Immature natural killer cell (primary cell): ENCODE measurements around the gene IAH1. TPM values are rescaled to one million over a fixed set of nuclear protein-coding genes. Genes with fewer than 3 reads are reported as not detected.
"Not testable (repeated sequence)": the region's sequence is repeated elsewhere in the genome, so short reads cannot be mapped to it uniquely, and the experiment has no call there.

Source experiments
- DNase-seq, 3 donors: peaks; one replicate each; pipeline ENCODE4 v3.0.0; 2022; ENCODE audit warnings: mixed read lengths in 1 of 3
- H3K27ac Mint-ChIP-seq, 6 donors: one replicate each; pipeline ENCODE4 v1.8.0; 2020; ENCODE audit warnings: mixed read lengths in 6 of 6, mild to moderate bottlenecking in 5 of 6, inconsistent platforms in 4 of 6, moderate library complexity in 3 of 6
- H3K27me3 Mint-ChIP-seq, 3 donors: one replicate each; pipeline ENCODE4 v1.8.0; 2020 to 2021; ENCODE audit warnings: low read depth in 3 of 3, mild to moderate bottlenecking in 3 of 3, mixed read lengths in 3 of 3, moderate library complexity in 3 of 3, inconsistent platforms in 1 of 3
- H3K36me3 Mint-ChIP-seq, 3 donors: one replicate each; pipeline ENCODE4 v1.8.0; 2020; ENCODE audit warnings: mixed read lengths in 3 of 3, inconsistent platforms in 2 of 3, mild to moderate bottlenecking in 2 of 3
- H3K4me1 Mint-ChIP-seq, 2 donors: one replicate each; pipeline ENCODE4 v1.8.0; 2020; ENCODE audit warnings: inconsistent platforms in 2 of 2, mild to moderate bottlenecking in 2 of 2, mixed read lengths in 2 of 2, moderate library complexity in 1 of 2
- H3K4me3 Mint-ChIP-seq, 5 donors: one replicate each; pipeline ENCODE4 v1.8.0; 2020; ENCODE audit warnings: mild to moderate bottlenecking in 5 of 5, mixed read lengths in 5 of 5, inconsistent platforms in 3 of 5, moderate library complexity in 3 of 5
- H3K9me3 Mint-ChIP-seq, 6 donors: one replicate each; pipeline ENCODE4 v1.8.0; 2020; ENCODE audit warnings: mild to moderate bottlenecking in 6 of 6, mixed read lengths in 6 of 6, inconsistent platforms in 4 of 6, moderate library complexity in 3 of 6
- polyA plus RNA-seq, 3 donors: library from polyadenylated mRNA; unstranded; fragments of 300-500 nt; fragmentation: Illumina TruSeq; gene quantifications; one replicate each; pipeline ENCODE4 v1.2.3, GENCODE V29; 2021

Gene IAH1
- polyA plus RNA-seq, 3 donors from 2014 or later = 68.4 to 88.5 (median 85.4) TPM

DNA sequence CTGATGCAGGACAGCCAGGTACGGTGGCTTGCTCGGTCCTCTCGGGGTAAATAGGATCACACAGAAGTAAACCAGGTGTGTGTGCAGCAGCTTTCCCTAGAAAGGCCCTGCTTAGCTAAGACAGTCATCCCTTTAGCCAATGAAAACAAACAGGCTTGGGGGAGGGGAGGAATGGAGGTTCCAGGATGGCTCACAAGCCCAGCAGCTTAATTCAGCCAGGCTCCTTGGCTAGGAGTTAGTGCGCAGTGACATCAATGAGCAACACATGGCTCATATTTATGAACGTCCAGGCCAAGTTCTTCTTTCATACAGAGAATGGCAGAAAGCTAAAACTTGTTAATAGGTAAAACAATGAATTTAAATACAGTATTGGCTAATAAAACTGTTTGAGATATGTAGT, 10.2 kb downstream of the IAH1 start:
- H3K4me1 Mint-ChIP-seq = peaks cover 2 to 14% of the 10 kb centered on the region in 2 donors
- H3K27ac Mint-ChIP-seq = no peak overlapping the region
- peaks cover 0 to 2% (median 0%) of the 10 kb centered on the region in 3 donors for H3K27me3 Mint-ChIP-seq
- H3K36me3 Mint-ChIP-seq = peaks cover 5 to 59% (median 18%) of the 10 kb centered on the region in 3 donors
- DNase-seq = no peak
- H3K4me3 Mint-ChIP-seq = no peak overlapping the region
- no peaks in the 10 kb centered on the region for H3K9me3 Mint-ChIP-seq

DNA sequence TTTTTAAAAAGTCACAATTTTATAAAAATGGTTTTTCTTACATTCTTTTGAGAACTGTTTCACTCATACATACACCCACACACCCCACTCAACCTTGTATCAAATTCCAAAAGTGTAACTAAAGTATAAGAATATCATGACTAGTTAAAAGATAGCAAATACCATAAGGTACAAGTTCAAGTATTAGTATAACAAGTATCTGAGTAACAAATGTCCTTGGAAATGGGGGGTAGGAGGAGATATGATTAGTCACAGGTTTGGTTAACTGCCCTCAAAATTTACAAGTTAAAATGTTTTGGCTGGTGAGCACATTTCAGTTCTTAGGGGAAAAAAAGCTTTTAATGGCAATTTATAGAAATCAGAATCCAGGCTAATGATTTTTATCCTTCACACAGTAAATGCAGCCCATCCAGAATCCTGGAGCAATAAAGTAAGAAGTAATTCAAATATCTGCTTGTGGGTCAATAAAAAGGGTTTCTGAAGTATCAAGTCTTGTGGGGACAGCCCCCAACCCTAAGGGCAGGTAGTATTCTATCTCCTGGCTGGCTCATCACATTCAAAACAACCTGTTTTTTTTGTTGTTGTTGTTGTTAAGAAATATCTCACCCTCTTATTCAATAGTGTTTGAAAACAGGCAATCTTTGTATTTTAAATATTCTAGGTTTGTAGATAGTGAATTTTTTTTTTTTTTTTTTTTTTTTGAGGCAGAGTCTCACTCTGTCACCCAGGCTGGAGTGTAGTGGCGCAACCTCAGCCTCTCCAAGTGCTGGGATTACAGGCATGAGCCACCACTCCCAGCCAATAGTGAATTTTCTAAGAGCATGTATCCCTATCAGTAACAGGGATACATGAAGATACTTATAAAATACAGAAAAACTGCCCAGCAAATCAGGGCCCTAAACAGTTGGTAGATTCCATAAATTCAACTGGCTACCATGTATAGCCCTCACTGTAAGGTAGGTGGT, 14.5 kb downstream of the IAH1 start:
- Mint-ChIP-seq H3K36me3 (peaks cover 5 to 61% (median 23%) of the 10 kb centered on the region in 3 donors), H3K9me3 (no peaks in the 10 kb centered on the region), H3K4me1 (no peaks in the 10 kb centered on the region), H3K27ac (peak overlapping the region in 4 of 6 donors; percentile 7 to 40 (median 25)), H3K4me3 (no peak overlapping the region), H3K27me3 (peaks cover 0 to 2% (median 0%) of the 10 kb centered on the region in 3 donors)
- no peak for DNase-seq

DNA sequence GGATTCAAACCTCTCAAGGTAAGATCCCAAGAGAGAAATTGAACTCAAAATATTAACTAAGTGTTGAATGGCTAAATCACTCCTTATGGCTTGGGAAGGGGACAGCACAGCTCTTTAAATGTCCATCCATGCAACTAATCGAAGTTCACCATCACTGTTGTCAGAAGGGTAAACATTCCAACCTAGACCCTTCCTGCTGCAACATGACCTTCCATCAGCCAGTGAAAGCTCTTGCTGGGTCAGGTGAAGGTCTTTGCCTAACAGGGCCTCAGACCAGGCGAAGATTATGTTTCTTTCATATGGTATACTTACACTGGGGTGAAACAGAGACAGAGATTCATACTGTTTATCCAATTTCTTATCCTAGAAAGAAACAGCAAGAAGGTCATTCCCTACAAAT, 16.4 kb downstream of the IAH1 start:
- peaks cover 10 to 49% (median 28%) of the 10 kb centered on the region in 3 donors for H3K36me3 Mint-ChIP-seq
- H3K27ac Mint-ChIP-seq = peak overlapping the region in 4 of 6 donors; percentile 5 to 73 (median 32)
- H3K9me3 Mint-ChIP-seq = no peaks in the 10 kb centered on the region
- no peak overlapping the region for H3K4me3 Mint-ChIP-seq
- no peaks in the 10 kb centered on the region for H3K4me1 Mint-ChIP-seq
- peaks cover 0 to 2% (median 0%) of the 10 kb centered on the region in 3 donors for H3K27me3 Mint-ChIP-seq
- DNase-seq = no peak

DNA sequence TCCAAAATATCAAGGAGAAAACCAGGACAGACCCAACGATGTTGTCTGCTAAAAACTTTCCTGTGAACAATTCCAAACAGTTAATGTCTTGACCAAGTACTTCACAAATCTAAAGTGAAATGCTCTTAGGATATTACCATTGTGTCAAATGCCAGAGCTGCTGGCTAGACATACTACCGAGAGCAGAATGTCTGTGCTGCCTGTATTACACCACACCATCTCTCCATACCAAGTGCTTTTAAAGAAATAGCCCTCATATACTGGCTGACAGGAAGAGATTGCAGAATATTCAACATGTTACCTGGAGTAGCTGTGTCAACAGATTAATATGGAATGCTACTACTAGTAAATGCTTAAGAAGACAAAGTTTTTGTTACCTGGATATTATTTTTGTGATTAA, 18.6 kb downstream of the IAH1 start:
- H3K4me1 Mint-ChIP-seq = no peaks in the 10 kb centered on the region
- peak overlapping the region in 3 of 6 donors; percentile 42 to 58 (median 54) for H3K27ac Mint-ChIP-seq
- peaks cover 14 to 43% (median 26%) of the 10 kb centered on the region in 3 donors for H3K36me3 Mint-ChIP-seq
- DNase-seq = no peak
- peaks cover 0 to 3% (median 0%) of the 10 kb centered on the region in 3 donors for H3K27me3 Mint-ChIP-seq
- no peak overlapping the region for H3K4me3 Mint-ChIP-seq
- no peaks in the 10 kb centered on the region for H3K9me3 Mint-ChIP-seq

DNA sequence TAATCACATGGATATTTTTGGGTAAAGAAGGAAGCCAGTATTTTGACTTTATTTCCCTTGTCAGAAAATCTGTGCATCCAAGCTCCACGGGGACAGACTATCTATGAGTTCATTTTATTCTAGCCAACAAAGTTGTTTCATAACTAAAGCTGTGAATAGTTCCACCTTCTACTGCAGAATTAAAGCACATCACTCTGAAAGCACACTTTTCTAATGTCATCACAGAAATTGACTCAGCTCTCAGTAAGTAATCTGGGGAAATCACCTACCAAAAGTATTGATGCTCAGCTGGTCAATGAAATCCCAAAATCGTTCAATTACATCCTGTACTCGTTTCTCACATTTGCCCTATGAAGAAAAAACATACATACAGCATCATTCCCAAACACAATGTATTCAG, 19.1 kb downstream of the IAH1 start:
- Mint-ChIP-seq H3K36me3 (peaks cover 12 to 40% (median 22%) of the 10 kb centered on the region in 3 donors), H3K27ac (peak overlapping the region in 3 of 6 donors; percentile 34 to 58 (median 54)), H3K9me3 (no peaks in the 10 kb centered on the region), H3K4me3 (no peak overlapping the region), H3K27me3 (peaks cover 0 to 3% (median 0%) of the 10 kb centered on the region in 3 donors), H3K4me1 (no peaks in the 10 kb centered on the region)
- no peak for DNase-seq

DNA sequence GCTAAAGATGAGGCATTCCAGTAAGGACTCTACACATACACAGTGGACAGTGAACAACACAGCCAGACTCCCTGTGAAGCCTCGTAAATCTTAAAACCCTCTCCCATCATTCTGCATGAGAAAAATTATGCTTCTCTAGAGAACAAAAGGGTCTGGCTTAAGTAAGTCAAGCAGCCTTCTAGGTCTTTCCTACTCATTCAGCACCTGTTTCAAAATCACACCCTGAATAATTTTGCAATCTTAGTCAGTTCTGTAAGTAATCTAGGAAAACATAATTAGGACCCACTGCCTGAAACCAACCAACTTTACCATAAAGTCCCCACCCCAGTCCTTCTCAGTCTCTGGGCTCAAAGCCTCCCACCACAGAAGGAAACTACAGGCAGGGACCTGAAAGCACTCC, 19.7 kb downstream of the IAH1 start:
- no peaks in the 10 kb centered on the region for H3K4me1 Mint-ChIP-seq
- H3K27me3 Mint-ChIP-seq = peaks cover 0 to 3% (median 0%) of the 10 kb centered on the region in 3 donors
- peaks cover 9 to 34% (median 16%) of the 10 kb centered on the region in 3 donors for H3K36me3 Mint-ChIP-seq
- H3K9me3 Mint-ChIP-seq = no peaks in the 10 kb centered on the region
- no peak for DNase-seq
- no peak overlapping the region for H3K4me3 Mint-ChIP-seq
- peak overlapping the region; percentile 9 to 69 (median 34) for H3K27ac Mint-ChIP-seq

- H3K27ac Mint-ChIP-seq = peak overlapping the region in 2 of 6 donors; percentile 26 to 51
- H3K36me3 Mint-ChIP-seq = peaks cover 14 to 29% (median 21%) of the 10 kb centered on the region in 3 donors
- no peak overlapping the region for H3K4me3 Mint-ChIP-seq
- DNase-seq = no peak
- no peaks in the 10 kb centered on the region for H3K9me3 Mint-ChIP-seq
- H3K4me1 Mint-ChIP-seq = peaks cover 0 to 5% of the 10 kb centered on the region in 2 donors
- peaks cover 0 to 3% (median 0%) of the 10 kb centered on the region in 3 donors for H3K27me3 Mint-ChIP-seq
These were observed 22.7 kb downstream of the IAH1 start for GRCh38 chr2:9497017-9497416.

GRCh38 chr2:9498210-9498609, 23.9 kb downstream of the IAH1 start:
- Mint-ChIP-seq H3K4me1 (peaks cover 0 to 9% of the 10 kb centered on the region in 2 donors), H3K36me3 (peaks cover 15 to 27% (median 23%) of the 10 kb centered on the region in 3 donors), H3K27ac (peak overlapping the region in 4 of 6 donors; percentile 53 to 81 (median 68)), H3K9me3 (no peaks in the 10 kb centered on the region), H3K27me3 (peaks cover 0 to 3% (median 0%) of the 10 kb centered on the region in 3 donors), H3K4me3 (no peak overlapping the region)
- DNase-seq = no peak

DNA sequence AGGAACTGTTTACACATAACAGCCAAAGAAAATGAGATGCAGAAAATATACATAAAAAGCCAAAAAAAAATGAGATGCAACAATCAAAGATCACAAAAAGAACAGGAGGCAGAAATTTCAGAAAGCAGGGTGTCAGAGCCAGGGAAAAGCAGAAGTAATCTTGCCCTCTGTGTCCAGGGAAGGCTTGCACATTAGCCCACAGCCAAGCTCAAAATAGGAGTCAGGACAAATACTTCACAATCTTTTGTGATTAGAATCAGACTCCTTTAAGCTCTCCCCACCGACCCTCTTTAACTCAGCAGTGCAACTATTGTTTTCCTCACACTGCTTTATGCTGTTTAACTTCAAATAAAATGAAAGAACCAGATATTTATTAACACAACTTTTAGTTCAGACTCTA, 34.6 kb downstream of the IAH1 start:
- H3K4me3 Mint-ChIP-seq = no peak overlapping the region
- H3K27ac Mint-ChIP-seq = peak overlapping the region in 3 of 6 donors; percentile 13 to 31 (median 18)
- no peak for DNase-seq
- H3K27me3 Mint-ChIP-seq = peaks cover 0 to 2% (median 1%) of the 10 kb centered on the region in 3 donors
- no peaks in the 10 kb centered on the region for H3K9me3 Mint-ChIP-seq
- H3K36me3 Mint-ChIP-seq = peaks cover 15 to 49% (median 21%) of the 10 kb centered on the region in 3 donors
- peaks cover 1 to 6% of the 10 kb centered on the region in 2 donors for H3K4me1 Mint-ChIP-seq

DNA sequence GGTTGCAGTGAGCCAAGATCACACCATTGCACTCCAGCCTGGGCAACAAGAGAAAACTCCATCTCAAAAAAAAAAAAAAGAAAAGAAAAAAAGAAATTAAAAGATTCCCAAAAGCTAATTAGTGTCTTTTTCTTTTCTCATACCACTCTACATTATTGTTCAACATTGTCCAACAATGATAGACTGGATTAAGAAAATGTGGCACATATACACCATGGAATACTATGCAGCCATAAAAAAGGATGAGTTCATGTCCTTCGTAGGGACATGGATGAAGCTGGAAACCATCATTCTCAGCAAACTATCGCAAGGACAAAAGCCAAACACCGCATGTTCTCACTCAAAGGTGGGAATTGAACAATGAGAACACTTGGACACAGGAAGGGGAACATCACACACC, 39.6 kb downstream of the IAH1 start:
- H3K27me3 Mint-ChIP-seq, H3K27ac Mint-ChIP-seq, DNase-seq, H3K4me1 Mint-ChIP-seq, H3K9me3 Mint-ChIP-seq, H3K4me3 Mint-ChIP-seq: not testable (repeated sequence)
- H3K36me3 Mint-ChIP-seq = peaks cover 20 to 31% (median 22%) of the 10 kb centered on the region in 3 donors

GRCh38 chr2:9517118-9517782, 42.9 kb downstream of the IAH1 start:
- Mint-ChIP-seq H3K9me3 (no peaks in the 10 kb centered on the region), H3K4me1 (no peaks in the 10 kb centered on the region), H3K36me3 (peaks cover 27 to 38% (median 31%) of the 10 kb centered on the region in 3 donors), H3K27ac (peak overlapping the region in 3 of 6 donors; percentile 29 to 56 (median 54)), H3K27me3 (no peaks in the 10 kb centered on the region), H3K4me3 (no peak overlapping the region)
- DNase-seq = no peak

DNA sequence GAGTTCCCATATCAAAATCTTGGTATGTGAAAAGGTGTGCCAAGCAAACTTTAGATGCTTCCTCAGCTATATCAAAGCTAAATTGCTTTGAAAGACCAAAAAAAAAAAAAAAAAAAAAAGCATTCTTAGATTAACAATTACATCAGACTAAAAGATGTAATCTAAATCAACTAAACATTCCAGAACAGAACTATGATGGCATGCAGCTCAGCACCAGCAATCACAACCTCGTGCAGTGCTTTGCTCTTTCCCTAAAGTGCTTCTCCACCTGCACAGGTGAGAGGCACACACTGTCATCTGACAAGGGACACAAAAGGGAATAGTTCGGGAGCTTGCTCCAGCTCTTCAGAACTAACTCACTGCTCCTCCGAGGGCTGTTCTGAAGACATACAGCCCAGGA, 43.8 kb downstream of the IAH1 start:
- Mint-ChIP-seq H3K4me1 (no peaks in the 10 kb centered on the region), H3K36me3 (peaks cover 31 to 41% (median 31%) of the 10 kb centered on the region in 3 donors), H3K27me3 (no peaks in the 10 kb centered on the region), H3K27ac (no peak overlapping the region), H3K4me3 (no peak overlapping the region), H3K9me3 (no peaks in the 10 kb centered on the region)
- DNase-seq = no peak

DNA sequence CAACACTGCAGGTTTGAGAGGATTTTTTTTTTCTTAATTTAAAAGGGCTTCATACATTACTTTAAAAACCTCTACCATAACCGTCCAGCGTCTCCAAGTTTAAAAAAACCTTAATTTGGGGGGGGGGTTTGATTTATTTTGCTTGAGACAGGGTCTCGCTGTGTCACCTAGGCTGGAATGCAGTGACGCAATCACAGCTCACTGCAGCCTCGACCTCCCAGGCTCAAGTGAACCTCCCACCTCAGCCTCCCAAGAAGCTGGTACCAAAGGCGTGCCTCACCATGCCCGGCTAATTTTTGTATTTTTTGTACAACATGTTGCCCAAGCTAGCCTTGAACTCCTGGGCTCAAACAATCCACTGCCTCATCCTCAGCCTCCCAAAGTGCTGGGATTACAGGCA, 44.4 kb downstream of the IAH1 start:
- Mint-ChIP-seq H3K36me3 (peaks cover 29 to 38% (median 29%) of the 10 kb centered on the region in 3 donors), H3K4me3 (no peak overlapping the region), H3K27me3 (no peaks in the 10 kb centered on the region), H3K9me3 (no peaks in the 10 kb centered on the region), H3K27ac (no peak overlapping the region), H3K4me1 (no peaks in the 10 kb centered on the region)
- DNase-seq = no peak

- Mint-ChIP-seq H3K27ac (no peak overlapping the region), H3K27me3 (no peaks in the 10 kb centered on the region), H3K36me3 (peaks cover 30 to 40% (median 30%) of the 10 kb centered on the region in 3 donors), H3K4me3 (no peak overlapping the region), H3K9me3 (no peaks in the 10 kb centered on the region), H3K4me1 (no peaks in the 10 kb centered on the region)
- no peak for DNase-seq
These were observed 44.9 kb downstream of the IAH1 start for GRCh38 chr2:9519250-9519649.
